Adrenal gland (tissue), 5 donors: ENCODE results near the gene DAPP1.

Experiments used
- POLR2A ChIP-seq, 2 donors: fragments of 450-650 bp; IDR thresholded peaks; one replicate each; pipeline ENCODE4 v1.6.1; 2017; ENCODE audit warnings: antibody characterized with exemption in 2 of 2, mild to moderate bottlenecking in 2 of 2, moderate library complexity in 1 of 2
- TF ChIP-seq, protein P1 (sequence below), 6 experiments: fragments of 450-650 bp in 4 of 6; fragments of 200-600 bp in 2 of 6; sonication (generic) in 1 of 6; IDR thresholded peaks; 1 replicate in 5 of 6; 2 replicates in 1 of 6; pipeline versions ENCODE4 v1.5.1 to v1.8.0; 2016 to 2021; ENCODE audit warnings: antibody characterized with exemption in 6 of 6, mild to moderate bottlenecking in 2 of 6, moderate library complexity in 1 of 6
- donor health status: DM: no; HTN: no; CAD: no.

DNA sequence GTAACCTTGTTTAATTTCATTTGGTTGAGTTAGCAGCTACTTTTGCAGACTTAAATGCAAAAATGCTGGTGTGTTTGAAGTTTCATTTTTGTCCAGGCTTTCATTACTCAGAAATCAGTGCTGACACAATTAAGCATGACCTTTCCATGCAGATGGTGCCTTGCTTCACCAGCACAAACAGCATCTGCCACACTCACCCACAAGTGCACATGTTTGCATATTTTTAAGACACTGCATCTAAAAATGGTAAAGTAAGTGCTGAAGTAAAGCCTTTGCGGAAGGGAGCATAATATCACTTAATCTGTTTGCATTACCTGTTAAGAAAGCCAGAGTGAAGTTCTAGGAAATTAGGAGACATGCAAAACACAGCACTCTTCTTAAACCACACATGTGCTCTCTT, 7.3 kb upstream of the DAPP1 start:
- TF ChIP-seq, protein P1, sequence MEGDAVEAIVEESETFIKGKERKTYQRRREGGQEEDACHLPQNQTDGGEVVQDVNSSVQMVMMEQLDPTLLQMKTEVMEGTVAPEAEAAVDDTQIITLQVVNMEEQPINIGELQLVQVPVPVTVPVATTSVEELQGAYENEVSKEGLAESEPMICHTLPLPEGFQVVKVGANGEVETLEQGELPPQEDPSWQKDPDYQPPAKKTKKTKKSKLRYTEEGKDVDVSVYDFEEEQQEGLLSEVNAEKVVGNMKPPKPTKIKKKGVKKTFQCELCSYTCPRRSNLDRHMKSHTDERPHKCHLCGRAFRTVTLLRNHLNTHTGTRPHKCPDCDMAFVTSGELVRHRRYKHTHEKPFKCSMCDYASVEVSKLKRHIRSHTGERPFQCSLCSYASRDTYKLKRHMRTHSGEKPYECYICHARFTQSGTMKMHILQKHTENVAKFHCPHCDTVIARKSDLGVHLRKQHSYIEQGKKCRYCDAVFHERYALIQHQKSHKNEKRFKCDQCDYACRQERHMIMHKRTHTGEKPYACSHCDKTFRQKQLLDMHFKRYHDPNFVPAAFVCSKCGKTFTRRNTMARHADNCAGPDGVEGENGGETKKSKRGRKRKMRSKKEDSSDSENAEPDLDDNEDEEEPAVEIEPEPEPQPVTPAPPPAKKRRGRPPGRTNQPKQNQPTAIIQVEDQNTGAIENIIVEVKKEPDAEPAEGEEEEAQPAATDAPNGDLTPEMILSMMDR (IDR thresholded peaks at IDR 0.05), result no peak
- TF ChIP-seq POLR2A (IDR thresholded peaks at IDR 0.05), result no peak
